Parathyroid adenoma (tissue), 2 donors: ENCODE data around the gene PRPH2.
A peak's percentile ranks its signal among the peaks of the same experiment; 100 is the strongest.

Experiments
- H2AFZ ChIP-seq: fragments of 300-600 bp; sonication (generic); one replicate; pipeline ENCODE4 v1.7.0; 2017; ENCODE audit warnings: antibody characterized with exemption, mild to moderate bottlenecking
- H3K27ac ChIP-seq: fragments of 300-600 bp; sonication (generic); one replicate; pipeline ENCODE4 v1.7.0; 2017
- H3K27me3 ChIP-seq: fragments of 300-600 bp; sonication (generic); one replicate; pipeline ENCODE4 v1.7.0; 2017; ENCODE audit warnings: low read length; ENCODE audit not compliant: control insufficient read depth, insufficient read depth
- H3K36me3 ChIP-seq: fragments of 300-600 bp; sonication (generic); one replicate; pipeline ENCODE4 v1.7.0; 2017; ENCODE audit warnings: low read length; ENCODE audit not compliant: control insufficient read depth, insufficient read depth
- H3K4me1 ChIP-seq: fragments of 300-600 bp; sonication (generic); one replicate; pipeline ENCODE4 v1.7.0; 2017; ENCODE audit warnings: control low read depth
- H3K4me2 ChIP-seq: fragments of 300-600 bp; sonication (generic); one replicate; pipeline ENCODE4 v1.7.0; 2017; ENCODE audit warnings: low read length
- H3K4me3 ChIP-seq: fragments of 300-600 bp; sonication (generic); one replicate; pipeline ENCODE4 v1.7.0; 2017; ENCODE audit warnings: low read depth, low read length
- H3K79me2 ChIP-seq: fragments of 300-600 bp; sonication (generic); one replicate; pipeline ENCODE4 v1.7.0; 2017; ENCODE audit warnings: control low read depth
- H3K9ac ChIP-seq: fragments of 300-600 bp; sonication (generic); one replicate; pipeline ENCODE4 v1.7.0; 2017; ENCODE audit warnings: mild to moderate bottlenecking
- H3K9me3 ChIP-seq: fragments of 300-600 bp; sonication (generic); one replicate; pipeline ENCODE4 v1.7.0; 2017; ENCODE audit warnings: low read length; ENCODE audit not compliant: control insufficient read depth
- CTCF ChIP-seq: fragments of 300-600 bp; sonication (generic); IDR thresholded peaks from one replicate; pipeline ENCODE4 v1.7.0; 2017; ENCODE audit warnings: antibody characterized with exemption, mild to moderate bottlenecking
- donor health status: primary hyperparathyroidism.

Gene PRPH2

GRCh38 chr6:42690872-42691271 is 31.5 kb downstream of the PRPH2 start:
- H3K79me2 ChIP-seq = no peaks in the 10 kb centered on the region
- H3K27me3 ChIP-seq = no peaks in the 10 kb centered on the region
- H2AFZ ChIP-seq = no peak overlapping the region
- no peaks in the 10 kb centered on the region for H3K36me3 ChIP-seq
- no peak overlapping the region for H3K4me3 ChIP-seq
- H3K4me1 ChIP-seq = peaks cover 12% of the 10 kb centered on the region
- H3K27ac ChIP-seq = no peak overlapping the region
- no peak for TF ChIP-seq CTCF
- no peaks in the 10 kb centered on the region for H3K9me3 ChIP-seq
- no peak overlapping the region for H3K9ac ChIP-seq
- peak overlapping the region; percentile 21 for H3K4me2 ChIP-seq

- Histone ChIP-seq H3K9ac (no peak overlapping the region), H3K79me2 (no peaks in the 10 kb centered on the region), H2AFZ (no peak overlapping the region), H3K36me3 (no peaks in the 10 kb centered on the region), H3K9me3 (no peaks in the 10 kb centered on the region), H3K4me1 (peaks cover 12% of the 10 kb centered on the region), H3K4me3 (no peak overlapping the region), H3K4me2 (no peak overlapping the region), H3K27me3 (no peaks in the 10 kb centered on the region), H3K27ac (no peak overlapping the region)
- no peak for TF ChIP-seq CTCF
These were observed 32.2 kb downstream of the PRPH2 start for GRCh38 chr6:42690151-42690702.

GRCh38 chr6:42689371-42689770 is 33.0 kb downstream of the PRPH2 start:
- Histone ChIP-seq H3K4me1 (peaks cover 7% of the 10 kb centered on the region), H3K27ac (no peak overlapping the region), H3K4me3 (no peak overlapping the region), H3K9me3 (no peaks in the 10 kb centered on the region), H3K27me3 (no peaks in the 10 kb centered on the region), H2AFZ (no peak overlapping the region), H3K4me2 (no peak overlapping the region), H3K9ac (no peak overlapping the region), H3K36me3 (peaks cover 2% of the 10 kb centered on the region), H3K79me2 (no peaks in the 10 kb centered on the region)
- TF ChIP-seq CTCF = no peak

GRCh38 chr6:42688281-42688680 is 34.1 kb downstream of the PRPH2 start:
- H3K4me2 ChIP-seq = no peak overlapping the region
- no peak overlapping the region for H3K4me3 ChIP-seq
- H3K9ac ChIP-seq = no peak overlapping the region
- no peak overlapping the region for H3K27ac ChIP-seq
- no peak for TF ChIP-seq CTCF
- no peaks in the 10 kb centered on the region for H3K4me1 ChIP-seq
- H3K27me3 ChIP-seq = no peaks in the 10 kb centered on the region
- H2AFZ ChIP-seq = no peak overlapping the region
- no peaks in the 10 kb centered on the region for H3K79me2 ChIP-seq
- H3K9me3 ChIP-seq = no peaks in the 10 kb centered on the region
- H3K36me3 ChIP-seq = peaks cover 2% of the 10 kb centered on the region

- Histone ChIP-seq H3K4me3 (no peak overlapping the region), H2AFZ (no peak overlapping the region), H3K9ac (no peak overlapping the region), H3K36me3 (no peaks in the 10 kb centered on the region), H3K27me3 (no peaks in the 10 kb centered on the region), H3K79me2 (no peaks in the 10 kb centered on the region), H3K4me1 (no peaks in the 10 kb centered on the region), H3K27ac (no peak overlapping the region), H3K4me2 (no peak overlapping the region), H3K9me3 (no peaks in the 10 kb centered on the region)
- no peak for TF ChIP-seq CTCF
These were observed 43.0 kb downstream of the PRPH2 start for GRCh38 chr6:42679358-42679757.
